HPDE6-E6E7 (cell line): Measurements from ENCODE around the gene GDPD4.

Source experiments
- DNase-seq: peaks from one replicate; pipeline ENCODE4 v3.0.0; 2011; ENCODE audit warnings: missing footprints; ENCODE audit errors: extremely low spot score

Gene GDPD4

GRCh38 chr11:77205467-77206263 is 95.8 kb downstream of the GDPD4 start:
- DNase-seq: no peak

GRCh38 chr11:77204754-77205466 is 96.6 kb downstream of the GDPD4 start:
- DNase-seq: no peak

- DNase-seq: no peak
Observed at GRCh38 chr11:77203901-77204753, 97.4 kb downstream of the GDPD4 start.

GRCh38 chr11:77202941-77203900 is 98.3 kb downstream of the GDPD4 start:
- no peak for DNase-seq

GRCh38 chr11:77201991-77202841 is 99.3 kb downstream of the GDPD4 start:
- no peak for DNase-seq

GRCh38 chr11:77201370-77201769 is 100.1 kb downstream of the GDPD4 start:
- DNase-seq: no peak

- DNase-seq: no peak
Observed at GRCh38 chr11:77200351-77201268, 100.9 kb downstream of the GDPD4 start.

GRCh38 chr11:77199137-77199745 is 102.2 kb downstream of the GDPD4 start:
- DNase-seq: no peak

GRCh38 chr11:77198440-77198849 is 103.0 kb downstream of the GDPD4 start:
- DNase-seq: no peak

GRCh38 chr11:77197626-77198320 is 103.7 kb downstream of the GDPD4 start:
- DNase-seq: no peak

GRCh38 chr11:77196961-77197360 is 104.5 kb downstream of the GDPD4 start:
- DNase-seq: no peak

GRCh38 chr11:77195071-77195755 is 106.3 kb downstream of the GDPD4 start:
- DNase-seq: no peak

GRCh38 chr11:77193911-77194830 is 107.3 kb downstream of the GDPD4 start:
- DNase-seq: no peak

GRCh38 chr11:77193167-77193566 is 108.3 kb downstream of the GDPD4 start:
- DNase-seq: no peak

GRCh38 chr11:77191823-77192495 is 109.5 kb downstream of the GDPD4 start:
- DNase-seq: peak; percentile 91

GRCh38 chr11:77191429-77191822 is 110.1 kb downstream of the GDPD4 start:
- peak; percentile 21 for DNase-seq
